K562 (cell line): ENCODE data around the gene NUP35. TPM values are rescaled to one million over a fixed set of nuclear protein-coding genes. Genes with fewer than 3 reads are reported as not detected.

Source experiments
- ETV6 ChIP-seq, 3 experiments: fragments of 150-350 bp in 1 of 3; sonication (generic) in 1 of 3; formaldehyde crosslinking in 1 of 3; IDR thresholded peaks; 2 replicates each; pipeline versions ENCODE4 v1.6.1 to v1.8.0; 2014 to 2022; ENCODE audit warnings: borderline replicate concordance in 2 of 3, low read depth in 2 of 3, antibody characterized with exemption in 1 of 3, low read length in 1 of 3, mild to moderate bottlenecking in 1 of 3, missing genetic modification reagents in 1 of 3
- ILK ChIP-seq: fragments of 450-650 bp; IDR thresholded peaks from 2 replicates; pipeline ENCODE4 v1.6.1; 2016; ENCODE audit warnings: missing genetic modification characterization, low read depth, mild to moderate bottlenecking, missing compliant biosample characterization, moderate library complexity, borderline replicate concordance
- PHF8 ChIP-seq: fragments of 200-600 bp; sonication (generic); IDR thresholded peaks from 2 replicates; pipeline ENCODE4 v1.6.1; 2012; ENCODE audit warnings: mixed run types, mild to moderate bottlenecking, inconsistent platforms, low read length, moderate library complexity, borderline replicate concordance
- PRPF4 ChIP-seq: fragments of 200-400 bp; formaldehyde crosslinking; IDR thresholded peaks from one replicate; pipeline ENCODE4 v1.6.1; 2017; ENCODE audit warnings: low read length, low read depth, mild to moderate bottlenecking; ENCODE audit not compliant: insufficient read depth, poor library complexity, severe bottlenecking
- TEAD2 ChIP-seq: fragments of 450-650 bp; IDR thresholded peaks from 2 replicates; pipeline ENCODE4 v1.6.1; 2016; ENCODE audit warnings: missing genetic modification characterization, control low read depth, missing compliant biosample characterization
- ZNF239 ChIP-seq: fragments of 250-450 bp; sonication (Bioruptor Pico); IDR thresholded peaks from 2 replicates; pipeline ENCODE4 v1.4.0; 2020; ENCODE audit warnings: mild to moderate bottlenecking
- ZNF445 ChIP-seq: fragments of 250-450 bp; sonication (Bioruptor Pico); IDR thresholded peaks from 2 replicates; pipeline ENCODE4 v1.4.0; 2020; ENCODE audit warnings: low read depth, mild to moderate bottlenecking, moderate library complexity
- ZSCAN29 ChIP-seq: fragments of 450-650 bp; IDR thresholded peaks from 2 replicates; pipeline ENCODE4 v1.6.1; 2017
- polyA plus RNA-seq, 8 experiments: library from polyadenylated mRNA; depleted of rRNA in 4 of 8; stranded (reverse) in 5 of 8; unstranded in 3 of 8; fragments of >200 nt; fragmentation: Nextera tagmentation in 2 of 8; fragmentation: Illumina TruSeq in 1 of 8; extraction: Ambion mirVana in 2 of 8; extraction: Trizol in 1 of 8; gene quantifications; 2 replicates each; pipeline versions ENCODE4 v1.2.1 to v1.2.3, GENCODE V29; 2011 to 2014; ENCODE audit warnings: inconsistent platforms in 1 of 8, missing spikeins in 1 of 8
- total RNA-seq, 7 experiments: library from RNA; depleted of rRNA in 6 of 7; stranded (reverse); fragments of >200 nt in 6 of 7; fragmentation: Illumina TruSeq in 2 of 7; extraction: Trizol in 2 of 7; gene quantifications; 2 replicates each; pipeline versions ENCODE4 v1.2.1 to v1.2.3, GENCODE V29; 2011 to 2021; ENCODE audit warnings: low replicate concordance in 1 of 7
- TF ChIP-seq, protein P1 (sequence below): sonication (generic); formaldehyde crosslinking; IDR thresholded peaks from 2 replicates; pipeline ENCODE4 v1.8.0; 2022; ENCODE audit warnings: mild to moderate bottlenecking, missing genetic modification reagents
- TF ChIP-seq, protein P2 (sequence below): fragments of 250-450 bp; sonication (Bioruptor Pico); IDR thresholded peaks from 2 replicates; pipeline ENCODE4 v1.5.0; 2022; ENCODE audit warnings: mild to moderate bottlenecking
- TF ChIP-seq, protein P3 (sequence below): fragments of 250-450 bp; sonication (Bioruptor Pico); IDR thresholded peaks from 2 replicates; pipeline ENCODE4 v1.4.0; 2020

Gene NUP35
- total and polyA plus RNA-seq, 9 of the 15 experiments (the other 6 are each of a cell fraction or from before 2014, with no cell fraction given), result 24.5 to 78.2 (median 51.1) TPM

DNA sequence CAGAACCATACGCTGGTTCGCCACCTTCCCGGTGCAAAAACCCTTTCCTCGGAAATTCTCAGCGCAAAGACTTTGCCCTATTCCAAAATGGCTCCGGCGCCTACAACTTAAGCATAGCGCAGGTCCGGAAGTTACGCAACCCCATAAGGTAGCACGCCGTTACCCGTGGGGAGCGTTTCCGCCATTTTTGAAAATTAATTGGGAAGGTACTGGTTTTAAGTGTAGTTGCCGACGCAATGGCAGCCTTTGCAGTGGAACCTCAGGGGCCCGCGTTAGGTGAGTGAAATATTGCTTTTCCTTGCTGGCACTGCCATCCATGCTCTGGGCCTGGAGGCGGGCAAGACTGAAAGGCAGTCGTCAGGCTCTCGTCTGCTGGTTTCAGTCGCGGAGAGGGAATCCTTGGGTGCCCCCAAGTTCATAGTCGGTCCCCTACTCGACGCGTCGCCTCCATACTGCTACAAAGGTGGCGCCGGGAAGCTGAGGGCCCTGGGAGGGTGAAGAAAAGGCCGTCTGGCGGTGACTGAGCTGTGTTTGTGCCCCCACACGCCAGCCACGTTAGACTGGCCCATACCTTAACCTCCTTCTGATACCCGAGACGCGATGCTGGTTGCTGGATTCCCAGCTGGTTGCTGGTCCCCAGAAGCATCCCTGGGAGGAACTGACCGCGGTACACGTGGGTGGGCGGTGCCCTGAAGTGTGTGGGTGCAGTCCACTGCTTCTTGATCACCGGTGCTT lies at the start of gene NUP35 (continued):
- TF ChIP-seq, protein P1, sequence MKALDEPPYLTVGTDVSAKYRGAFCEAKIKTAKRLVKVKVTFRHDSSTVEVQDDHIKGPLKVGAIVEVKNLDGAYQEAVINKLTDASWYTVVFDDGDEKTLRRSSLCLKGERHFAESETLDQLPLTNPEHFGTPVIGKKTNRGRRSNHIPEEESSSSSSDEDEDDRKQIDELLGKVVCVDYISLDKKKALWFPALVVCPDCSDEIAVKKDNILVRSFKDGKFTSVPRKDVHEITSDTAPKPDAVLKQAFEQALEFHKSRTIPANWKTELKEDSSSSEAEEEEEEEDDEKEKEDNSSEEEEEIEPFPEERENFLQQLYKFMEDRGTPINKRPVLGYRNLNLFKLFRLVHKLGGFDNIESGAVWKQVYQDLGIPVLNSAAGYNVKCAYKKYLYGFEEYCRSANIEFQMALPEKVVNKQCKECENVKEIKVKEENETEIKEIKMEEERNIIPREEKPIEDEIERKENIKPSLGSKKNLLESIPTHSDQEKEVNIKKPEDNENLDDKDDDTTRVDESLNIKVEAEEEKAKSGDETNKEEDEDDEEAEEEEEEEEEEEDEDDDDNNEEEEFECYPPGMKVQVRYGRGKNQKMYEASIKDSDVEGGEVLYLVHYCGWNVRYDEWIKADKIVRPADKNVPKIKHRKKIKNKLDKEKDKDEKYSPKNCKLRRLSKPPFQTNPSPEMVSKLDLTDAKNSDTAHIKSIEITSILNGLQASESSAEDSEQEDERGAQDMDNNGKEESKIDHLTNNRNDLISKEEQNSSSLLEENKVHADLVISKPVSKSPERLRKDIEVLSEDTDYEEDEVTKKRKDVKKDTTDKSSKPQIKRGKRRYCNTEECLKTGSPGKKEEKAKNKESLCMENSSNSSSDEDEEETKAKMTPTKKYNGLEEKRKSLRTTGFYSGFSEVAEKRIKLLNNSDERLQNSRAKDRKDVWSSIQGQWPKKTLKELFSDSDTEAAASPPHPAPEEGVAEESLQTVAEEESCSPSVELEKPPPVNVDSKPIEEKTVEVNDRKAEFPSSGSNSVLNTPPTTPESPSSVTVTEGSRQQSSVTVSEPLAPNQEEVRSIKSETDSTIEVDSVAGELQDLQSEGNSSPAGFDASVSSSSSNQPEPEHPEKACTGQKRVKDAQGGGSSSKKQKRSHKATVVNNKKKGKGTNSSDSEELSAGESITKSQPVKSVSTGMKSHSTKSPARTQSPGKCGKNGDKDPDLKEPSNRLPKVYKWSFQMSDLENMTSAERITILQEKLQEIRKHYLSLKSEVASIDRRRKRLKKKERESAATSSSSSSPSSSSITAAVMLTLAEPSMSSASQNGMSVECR, result peak; percentile 98
- TF ChIP-seq ETV6 (IDR thresholded peaks at IDR 0.05; ENCODE audit: borderline replicate concordance in 1 of 2, low read depth in 2 of 2, low read length in 1 of 2) (no peak; a peak in 1 of 4 replicates), ETV6 (CRISPR knock-in tag; IDR thresholded peaks at IDR 0.05; ENCODE audit: borderline replicate concordance) (peak; percentile 90), ZSCAN29 (no peak), PRPF4 (no peak), PHF8 (peak; percentile 93), ILK (tag) (no peak), TEAD2 (tag) (no peak), ZNF445 (CRISPR knock-in tag) (no peak), ZNF239 (0 out of 2 replicates have a peak, but pooled peaks have one; percentile 9)
- TF ChIP-seq, protein P2, sequence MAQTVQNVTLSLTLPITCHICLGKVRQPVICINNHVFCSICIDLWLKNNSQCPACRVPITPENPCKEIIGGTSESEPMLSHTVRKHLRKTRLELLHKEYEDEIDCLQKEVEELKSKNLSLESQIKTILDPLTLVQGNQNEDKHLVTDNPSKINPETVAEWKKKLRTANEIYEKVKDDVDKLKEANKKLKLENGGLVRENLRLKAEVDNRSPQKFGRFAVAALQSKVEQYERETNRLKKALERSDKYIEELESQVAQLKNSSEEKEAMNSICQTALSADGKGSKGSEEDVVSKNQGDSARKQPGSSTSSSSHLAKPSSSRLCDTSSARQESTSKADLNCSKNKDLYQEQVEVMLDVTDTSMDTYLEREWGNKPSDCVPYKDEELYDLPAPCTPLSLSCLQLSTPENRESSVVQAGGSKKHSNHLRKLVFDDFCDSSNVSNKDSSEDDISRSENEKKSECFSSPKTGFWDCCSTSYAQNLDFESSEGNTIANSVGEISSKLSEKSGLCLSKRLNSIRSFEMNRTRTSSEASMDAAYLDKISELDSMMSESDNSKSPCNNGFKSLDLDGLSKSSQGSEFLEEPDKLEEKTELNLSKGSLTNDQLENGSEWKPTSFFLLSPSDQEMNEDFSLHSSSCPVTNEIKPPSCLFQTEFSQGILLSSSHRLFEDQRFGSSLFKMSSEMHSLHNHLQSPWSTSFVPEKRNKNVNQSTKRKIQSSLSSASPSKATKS (CRISPR knock-in tag), result no peak
- TF ChIP-seq, protein P3, sequence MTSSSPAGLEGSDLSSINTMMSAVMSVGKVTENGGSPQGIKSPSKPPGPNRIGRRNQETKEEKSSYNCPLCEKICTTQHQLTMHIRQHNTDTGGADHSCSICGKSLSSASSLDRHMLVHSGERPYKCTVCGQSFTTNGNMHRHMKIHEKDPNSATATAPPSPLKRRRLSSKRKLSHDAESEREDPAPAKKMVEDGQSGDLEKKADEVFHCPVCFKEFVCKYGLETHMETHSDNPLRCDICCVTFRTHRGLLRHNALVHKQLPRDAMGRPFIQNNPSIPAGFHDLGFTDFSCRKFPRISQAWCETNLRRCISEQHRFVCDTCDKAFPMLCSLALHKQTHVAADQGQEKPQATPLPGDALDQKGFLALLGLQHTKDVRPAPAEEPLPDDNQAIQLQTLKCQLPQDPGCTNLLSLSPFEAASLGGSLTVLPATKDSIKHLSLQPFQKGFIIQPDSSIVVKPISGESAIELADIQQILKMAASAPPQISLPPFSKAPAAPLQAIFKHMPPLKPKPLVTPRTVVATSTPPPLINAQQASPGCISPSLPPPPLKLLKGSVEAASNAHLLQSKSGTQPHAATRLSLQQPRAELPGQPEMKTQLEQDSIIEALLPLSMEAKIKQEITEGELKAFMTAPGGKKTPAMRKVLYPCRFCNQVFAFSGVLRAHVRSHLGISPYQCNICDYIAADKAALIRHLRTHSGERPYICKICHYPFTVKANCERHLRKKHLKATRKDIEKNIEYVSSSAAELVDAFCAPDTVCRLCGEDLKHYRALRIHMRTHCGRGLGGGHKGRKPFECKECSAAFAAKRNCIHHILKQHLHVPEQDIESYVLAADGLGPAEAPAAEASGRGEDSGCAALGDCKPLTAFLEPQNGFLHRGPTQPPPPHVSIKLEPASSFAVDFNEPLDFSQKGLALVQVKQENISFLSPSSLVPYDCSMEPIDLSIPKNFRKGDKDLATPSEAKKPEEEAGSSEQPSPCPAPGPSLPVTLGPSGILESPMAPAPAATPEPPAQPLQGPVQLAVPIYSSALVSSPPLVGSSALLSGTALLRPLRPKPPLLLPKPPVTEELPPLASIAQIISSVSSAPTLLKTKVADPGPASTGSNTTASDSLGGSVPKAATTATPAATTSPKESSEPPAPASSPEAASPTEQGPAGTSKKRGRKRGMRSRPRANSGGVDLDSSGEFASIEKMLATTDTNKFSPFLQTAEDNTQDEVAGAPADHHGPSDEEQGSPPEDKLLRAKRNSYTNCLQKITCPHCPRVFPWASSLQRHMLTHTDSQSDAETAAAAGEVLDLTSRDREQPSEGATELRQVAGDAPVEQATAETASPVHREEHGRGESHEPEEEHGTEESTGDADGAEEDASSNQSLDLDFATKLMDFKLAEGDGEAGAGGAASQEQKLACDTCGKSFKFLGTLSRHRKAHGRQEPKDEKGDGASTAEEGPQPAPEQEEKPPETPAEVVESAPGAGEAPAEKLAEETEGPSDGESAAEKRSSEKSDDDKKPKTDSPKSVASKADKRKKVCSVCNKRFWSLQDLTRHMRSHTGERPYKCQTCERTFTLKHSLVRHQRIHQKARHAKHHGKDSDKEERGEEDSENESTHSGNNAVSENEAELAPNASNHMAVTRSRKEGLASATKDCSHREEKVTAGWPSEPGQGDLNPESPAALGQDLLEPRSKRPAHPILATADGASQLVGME (CRISPR knock-in tag), result peak; percentile 92
